GM23338 (cell line): ENCODE results near the gene TRMT44. TPM values are rescaled to one million over a fixed set of nuclear protein-coding genes. Genes with fewer than 3 reads are reported as not detected.

Experiments used
- ATAC-seq: fragments of 200-7000 bp; cut with Tn5 transposase; 3 replicates; pipeline ENCODE4 v1.9.1; 2020
- DNase-seq: peaks from one replicate; pipeline ENCODE4 v3.0.0-alpha.2; 2015; ENCODE audit warnings: low spot score
- H2AFZ ChIP-seq: fragments of 200-600 bp; sonication (generic); 2 replicates; pipeline ENCODE4 v1.8.0; 2016; ENCODE audit warnings: antibody characterized with exemption, mild to moderate bottlenecking, moderate library complexity
- H3F3A ChIP-seq: fragments of 200-600 bp; sonication (generic); replicated peaks from 2 replicates; pipeline ENCODE4 v1.8.0; 2017; ENCODE audit warnings: antibody characterized with exemption, mixed run types, low read depth
- H3K27ac ChIP-seq: fragments of 200-600 bp; sonication (generic); 2 replicates; pipeline ENCODE4 v1.6.1; 2016; ENCODE audit warnings: low read depth
- H3K27me3 ChIP-seq: fragments of 200-600 bp; sonication (generic); 2 replicates; pipeline ENCODE4 v1.8.0; 2016; ENCODE audit warnings: mild to moderate bottlenecking, mixed run types, moderate library complexity; ENCODE audit not compliant: insufficient read depth
- H3K36me3 ChIP-seq: fragments of 200-600 bp; sonication (generic); 2 replicates; pipeline ENCODE4 v1.8.0; 2016; ENCODE audit warnings: mild to moderate bottlenecking; ENCODE audit not compliant: insufficient read depth
- H3K4me1 ChIP-seq: fragments of 200-600 bp; sonication (generic); 2 replicates; pipeline ENCODE4 v1.8.0; 2016; ENCODE audit warnings: mild to moderate bottlenecking, moderate library complexity; ENCODE audit not compliant: insufficient read depth
- H3K4me2 ChIP-seq: fragments of 200-600 bp; sonication (generic); 2 replicates; pipeline ENCODE4 v1.7.1; 2017; ENCODE audit warnings: mixed run types
- H3K4me3 ChIP-seq: fragments of 200-600 bp; sonication (generic); 2 replicates; pipeline ENCODE4 v1.6.1; 2016; ENCODE audit warnings: mixed run types
- H3K79me2 ChIP-seq: fragments of 200-600 bp; sonication (generic); replicated peaks from 2 replicates; pipeline ENCODE4 v1.8.0; 2017; ENCODE audit warnings: mild to moderate bottlenecking; ENCODE audit not compliant: insufficient read depth
- H3K9me2 ChIP-seq: fragments of 200-600 bp; sonication (generic); 2 replicates; pipeline ENCODE4 v1.8.0; 2017; ENCODE audit not compliant: insufficient read depth
- H4K20me1 ChIP-seq: fragments of 200-600 bp; sonication (generic); replicated peaks from 2 replicates; pipeline ENCODE4 v1.8.0; 2017; ENCODE audit warnings: mild to moderate bottlenecking; ENCODE audit not compliant: insufficient read depth
- H3K27ac Mint-ChIP-seq: 2 replicates; pipeline ENCODE4 v1.8.0; 2020; ENCODE audit warnings: inconsistent platforms, mild to moderate bottlenecking, moderate library complexity, mixed read lengths
- H3K27me3 Mint-ChIP-seq: 3 replicates; pipeline ENCODE4 v1.8.0; 2022; ENCODE audit warnings: low read depth, mild to moderate bottlenecking, moderate library complexity, mixed read lengths, inconsistent platforms; ENCODE audit not compliant: insufficient read depth, poor library complexity
- H3K36me3 Mint-ChIP-seq: 3 replicates; pipeline ENCODE4 v1.8.0; 2021; ENCODE audit warnings: low read depth, mild to moderate bottlenecking, inconsistent platforms, moderate library complexity, mixed read lengths
- H3K4me1 Mint-ChIP-seq: 3 replicates; pipeline ENCODE4 v1.8.0; 2020; ENCODE audit warnings: mild to moderate bottlenecking, inconsistent platforms, mixed read lengths
- H3K4me3 Mint-ChIP-seq: 3 replicates; pipeline ENCODE4 v1.8.0; 2021; ENCODE audit warnings: moderate library complexity, mild to moderate bottlenecking, inconsistent platforms, mixed read lengths
- H3K9me3 Mint-ChIP-seq: 3 replicates; pipeline ENCODE4 v1.8.0; 2020; ENCODE audit warnings: moderate library complexity, mild to moderate bottlenecking, inconsistent platforms, mixed read lengths
- CREB1 ChIP-seq: fragments of 250-450 bp; sonication (Bioruptor Pico); IDR thresholded peaks from 2 replicates; pipeline ENCODE4 v1.5.0; 2020; ENCODE audit warnings: low read depth, mild to moderate bottlenecking, moderate library complexity
- NANOG ChIP-seq: IDR thresholded peaks from 2 replicates; pipeline ENCODE4 v1.6.1; 2016; ENCODE audit warnings: antibody characterized with exemption, borderline replicate concordance
- POLR2AphosphoS5 ChIP-seq: IDR thresholded peaks from 2 replicates; pipeline ENCODE4 v1.6.1; 2016; ENCODE audit warnings: antibody characterized with exemption, low read depth
- ZNF114 ChIP-seq: fragments of 250-450 bp; sonication (Bioruptor Pico); IDR thresholded peaks from 2 replicates; pipeline ENCODE4 v1.5.0; 2020; ENCODE audit warnings: mild to moderate bottlenecking, moderate library complexity
- polyA plus RNA-seq: library from polyadenylated mRNA; unstranded; fragments of >200 nt; fragmentation: Nextera tagmentation; extraction: Ambion mirVana; gene quantifications from 2 replicates; pipeline ENCODE4 v1.2.1, GENCODE V29; 2016
- total RNA-seq: library from RNA; depleted of rRNA; stranded (reverse); fragments of >200 nt; shearing (Covaris generic); gene quantifications from 2 replicates; pipeline ENCODE4 v1.2.3, GENCODE V29; 2014
- TF ChIP-seq, protein P1 (sequence below), 2 experiments: fragments of 200-600 bp in 1 of 2; sonication (generic) in 1 of 2; conservative IDR thresholded peaks; 2 replicates each; pipeline versions ENCODE4 v1.5.1 to v1.6.1; 2016 to 2017; ENCODE audit warnings: antibody characterized with exemption in 2 of 2, low read depth in 2 of 2, mild to moderate bottlenecking in 2 of 2, moderate library complexity in 1 of 2
- TF ChIP-seq, protein P2 (sequence below): fragments of 250-450 bp; sonication (Bioruptor Pico); IDR thresholded peaks from 2 replicates; pipeline ENCODE4 v1.5.0; 2020; ENCODE audit warnings: mild to moderate bottlenecking, moderate library complexity
- TF ChIP-seq, protein P3 (sequence below): IDR thresholded peaks from one replicate; pipeline ENCODE4 v1.6.1; 2018; ENCODE audit warnings: antibody characterized with exemption; ENCODE audit not compliant: unreplicated experiment
- TF ChIP-seq, protein P4 (sequence below): IDR thresholded peaks from 2 replicates; pipeline ENCODE4 v1.6.1; 2016; ENCODE audit warnings: antibody characterized with exemption

Gene TRMT44
- total and polyA plus RNA-seq, 2 experiments from 2014 or later, result 10.3 to 49.8 TPM

DNA sequence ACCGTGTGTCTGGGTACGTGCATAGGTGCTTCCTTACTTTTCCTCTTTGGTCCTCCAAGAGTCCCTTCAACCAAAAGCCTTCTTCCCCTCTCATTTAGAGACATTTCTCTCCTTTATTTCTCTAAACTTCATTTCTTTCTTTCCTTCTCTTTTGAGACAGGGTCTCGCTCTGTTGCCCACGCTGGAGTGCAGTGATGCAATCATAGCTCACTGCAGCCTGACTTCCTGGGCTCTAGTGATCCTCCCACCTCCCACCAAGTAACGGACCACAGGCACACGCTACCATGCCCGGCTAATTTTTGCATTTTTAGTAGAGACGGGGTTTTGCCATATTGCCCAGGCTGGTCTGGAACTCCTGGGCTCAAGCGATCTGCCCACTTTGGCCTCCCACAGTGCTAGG is 42.2 kb upstream of the TRMT44 start (continued):
- TF ChIP-seq, protein P1, sequence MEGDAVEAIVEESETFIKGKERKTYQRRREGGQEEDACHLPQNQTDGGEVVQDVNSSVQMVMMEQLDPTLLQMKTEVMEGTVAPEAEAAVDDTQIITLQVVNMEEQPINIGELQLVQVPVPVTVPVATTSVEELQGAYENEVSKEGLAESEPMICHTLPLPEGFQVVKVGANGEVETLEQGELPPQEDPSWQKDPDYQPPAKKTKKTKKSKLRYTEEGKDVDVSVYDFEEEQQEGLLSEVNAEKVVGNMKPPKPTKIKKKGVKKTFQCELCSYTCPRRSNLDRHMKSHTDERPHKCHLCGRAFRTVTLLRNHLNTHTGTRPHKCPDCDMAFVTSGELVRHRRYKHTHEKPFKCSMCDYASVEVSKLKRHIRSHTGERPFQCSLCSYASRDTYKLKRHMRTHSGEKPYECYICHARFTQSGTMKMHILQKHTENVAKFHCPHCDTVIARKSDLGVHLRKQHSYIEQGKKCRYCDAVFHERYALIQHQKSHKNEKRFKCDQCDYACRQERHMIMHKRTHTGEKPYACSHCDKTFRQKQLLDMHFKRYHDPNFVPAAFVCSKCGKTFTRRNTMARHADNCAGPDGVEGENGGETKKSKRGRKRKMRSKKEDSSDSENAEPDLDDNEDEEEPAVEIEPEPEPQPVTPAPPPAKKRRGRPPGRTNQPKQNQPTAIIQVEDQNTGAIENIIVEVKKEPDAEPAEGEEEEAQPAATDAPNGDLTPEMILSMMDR (conservative IDR thresholded peaks at IDR 0.05; ENCODE audit: low read depth in 2 of 2), result no peak
- TF ChIP-seq CREB1 (CRISPR knock-in tag), result no peak
- TF ChIP-seq, protein P2, sequence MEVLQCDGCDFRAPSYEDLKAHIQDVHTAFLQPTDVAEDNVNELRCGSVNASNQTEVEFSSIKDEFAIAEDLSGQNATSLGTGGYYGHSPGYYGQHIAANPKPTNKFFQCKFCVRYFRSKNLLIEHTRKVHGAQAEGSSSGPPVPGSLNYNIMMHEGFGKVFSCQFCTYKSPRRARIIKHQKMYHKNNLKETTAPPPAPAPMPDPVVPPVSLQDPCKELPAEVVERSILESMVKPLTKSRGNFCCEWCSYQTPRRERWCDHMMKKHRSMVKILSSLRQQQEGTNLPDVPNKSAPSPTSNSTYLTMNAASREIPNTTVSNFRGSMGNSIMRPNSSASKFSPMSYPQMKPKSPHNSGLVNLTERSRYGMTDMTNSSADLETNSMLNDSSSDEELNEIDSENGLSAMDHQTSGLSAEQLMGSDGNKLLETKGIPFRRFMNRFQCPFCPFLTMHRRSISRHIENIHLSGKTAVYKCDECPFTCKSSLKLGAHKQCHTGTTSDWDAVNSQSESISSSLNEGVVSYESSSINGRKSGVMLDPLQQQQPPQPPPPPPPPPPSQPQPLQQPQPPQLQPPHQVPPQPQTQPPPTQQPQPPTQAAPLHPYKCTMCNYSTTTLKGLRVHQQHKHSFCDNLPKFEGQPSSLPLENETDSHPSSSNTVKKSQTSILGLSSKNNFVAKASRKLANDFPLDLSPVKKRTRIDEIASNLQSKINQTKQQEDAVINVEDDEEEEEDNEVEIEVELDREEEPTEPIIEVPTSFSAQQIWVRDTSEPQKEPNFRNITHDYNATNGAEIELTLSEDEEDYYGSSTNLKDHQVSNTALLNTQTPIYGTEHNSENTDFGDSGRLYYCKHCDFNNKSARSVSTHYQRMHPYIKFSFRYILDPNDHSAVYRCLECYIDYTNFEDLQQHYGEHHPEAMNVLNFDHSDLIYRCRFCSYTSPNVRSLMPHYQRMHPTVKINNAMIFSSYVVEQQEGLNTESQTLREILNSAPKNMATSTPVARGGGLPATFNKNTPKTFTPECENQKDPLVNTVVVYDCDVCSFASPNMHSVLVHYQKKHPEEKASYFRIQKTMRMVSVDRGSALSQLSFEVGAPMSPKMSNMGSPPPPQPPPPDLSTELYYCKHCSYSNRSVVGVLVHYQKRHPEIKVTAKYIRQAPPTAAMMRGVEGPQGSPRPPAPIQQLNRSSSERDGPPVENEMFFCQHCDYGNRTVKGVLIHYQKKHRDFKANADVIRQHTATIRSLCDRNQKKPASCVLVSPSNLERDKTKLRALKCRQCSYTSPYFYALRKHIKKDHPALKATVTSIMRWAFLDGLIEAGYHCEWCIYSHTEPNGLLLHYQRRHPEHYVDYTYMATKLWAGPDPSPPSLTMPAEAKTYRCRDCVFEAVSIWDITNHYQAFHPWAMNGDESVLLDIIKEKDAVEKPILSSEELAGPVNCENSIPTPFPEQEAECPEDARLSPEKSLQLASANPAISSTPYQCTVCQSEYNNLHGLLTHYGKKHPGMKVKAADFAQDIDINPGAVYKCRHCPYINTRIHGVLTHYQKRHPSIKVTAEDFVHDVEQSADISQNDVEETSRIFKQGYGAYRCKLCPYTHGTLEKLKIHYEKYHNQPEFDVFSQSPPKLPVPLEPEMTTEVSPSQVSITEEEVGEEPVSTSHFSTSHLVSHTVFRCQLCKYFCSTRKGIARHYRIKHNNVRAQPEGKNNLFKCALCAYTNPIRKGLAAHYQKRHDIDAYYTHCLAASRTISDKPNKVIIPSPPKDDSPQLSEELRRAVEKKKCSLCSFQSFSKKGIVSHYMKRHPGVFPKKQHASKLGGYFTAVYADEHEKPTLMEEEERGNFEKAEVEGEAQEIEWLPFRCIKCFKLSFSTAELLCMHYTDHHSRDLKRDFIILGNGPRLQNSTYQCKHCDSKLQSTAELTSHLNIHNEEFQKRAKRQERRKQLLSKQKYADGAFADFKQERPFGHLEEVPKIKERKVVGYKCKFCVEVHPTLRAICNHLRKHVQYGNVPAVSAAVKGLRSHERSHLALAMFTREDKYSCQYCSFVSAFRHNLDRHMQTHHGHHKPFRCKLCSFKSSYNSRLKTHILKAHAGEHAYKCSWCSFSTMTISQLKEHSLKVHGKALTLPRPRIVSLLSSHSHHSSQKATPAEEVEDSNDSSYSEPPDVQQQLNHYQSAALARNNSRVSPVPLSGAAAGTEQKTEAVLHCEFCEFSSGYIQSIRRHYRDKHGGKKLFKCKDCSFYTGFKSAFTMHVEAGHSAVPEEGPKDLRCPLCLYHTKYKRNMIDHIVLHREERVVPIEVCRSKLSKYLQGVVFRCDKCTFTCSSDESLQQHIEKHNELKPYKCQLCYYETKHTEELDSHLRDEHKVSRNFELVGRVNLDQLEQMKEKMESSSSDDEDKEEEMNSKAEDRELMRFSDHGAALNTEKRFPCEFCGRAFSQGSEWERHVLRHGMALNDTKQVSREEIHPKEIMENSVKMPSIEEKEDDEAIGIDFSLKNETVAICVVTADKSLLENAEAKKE, result no peak
- no peak for TF ChIP-seq NANOG

DNA sequence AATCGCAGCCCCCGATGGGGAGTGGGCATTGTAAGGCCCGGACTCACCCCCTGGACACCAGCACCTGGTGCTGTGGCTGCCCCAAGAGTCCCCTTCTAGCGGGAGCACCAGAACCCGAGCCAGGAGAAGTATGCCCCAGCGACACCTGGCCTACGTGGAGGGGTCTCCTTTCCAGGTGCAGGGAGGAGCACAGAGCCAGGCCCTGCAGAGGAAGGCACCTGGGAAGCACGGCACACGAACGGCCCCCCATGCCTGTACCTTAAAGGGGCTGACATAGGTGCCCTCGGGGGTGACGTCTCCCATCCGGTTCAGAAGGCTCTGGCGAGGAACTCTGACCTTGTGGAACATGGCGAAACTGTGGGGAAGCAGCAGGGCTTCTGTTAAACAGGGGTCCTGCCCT is 41.3 kb upstream of the TRMT44 start:
- Histone ChIP-seq H3K4me3 (no peak overlapping the region), H2AFZ (no peak overlapping the region), H3K9me2 (no peaks in the 10 kb centered on the region), H3K4me1 (peaks cover 9% of the 10 kb centered on the region; the same call in 1 of the 2 replicates), H3K27ac (no peak overlapping the region), H3K27me3 (no peaks in the 10 kb centered on the region), H3K36me3 (no peaks in the 10 kb centered on the region), H4K20me1 (no peaks in the 10 kb centered on the region), H3K79me2 (no peaks in the 10 kb centered on the region), H3K4me2 (no peak overlapping the region), H3F3A (no peaks in the 10 kb centered on the region)
- H3K4me3 Mint-ChIP-seq, result no peak overlapping the region
- no peak overlapping the region for H3K27ac Mint-ChIP-seq
- no peak for ATAC-seq
- H3K27me3 Mint-ChIP-seq, result peaks cover 18% of the 10 kb centered on the region
- DNase-seq, result no peak
- no peaks in the 10 kb centered on the region for H3K9me3 Mint-ChIP-seq
- H3K4me1 Mint-ChIP-seq, result peaks cover 21% of the 10 kb centered on the region
- peaks cover 12% of the 10 kb centered on the region; the same call in 2 of the 3 replicates for H3K36me3 Mint-ChIP-seq
- TF ChIP-seq, protein P1 (conservative IDR thresholded peaks at IDR 0.05; ENCODE audit: low read depth in 2 of 2), result no peak
- TF ChIP-seq, protein P3, sequence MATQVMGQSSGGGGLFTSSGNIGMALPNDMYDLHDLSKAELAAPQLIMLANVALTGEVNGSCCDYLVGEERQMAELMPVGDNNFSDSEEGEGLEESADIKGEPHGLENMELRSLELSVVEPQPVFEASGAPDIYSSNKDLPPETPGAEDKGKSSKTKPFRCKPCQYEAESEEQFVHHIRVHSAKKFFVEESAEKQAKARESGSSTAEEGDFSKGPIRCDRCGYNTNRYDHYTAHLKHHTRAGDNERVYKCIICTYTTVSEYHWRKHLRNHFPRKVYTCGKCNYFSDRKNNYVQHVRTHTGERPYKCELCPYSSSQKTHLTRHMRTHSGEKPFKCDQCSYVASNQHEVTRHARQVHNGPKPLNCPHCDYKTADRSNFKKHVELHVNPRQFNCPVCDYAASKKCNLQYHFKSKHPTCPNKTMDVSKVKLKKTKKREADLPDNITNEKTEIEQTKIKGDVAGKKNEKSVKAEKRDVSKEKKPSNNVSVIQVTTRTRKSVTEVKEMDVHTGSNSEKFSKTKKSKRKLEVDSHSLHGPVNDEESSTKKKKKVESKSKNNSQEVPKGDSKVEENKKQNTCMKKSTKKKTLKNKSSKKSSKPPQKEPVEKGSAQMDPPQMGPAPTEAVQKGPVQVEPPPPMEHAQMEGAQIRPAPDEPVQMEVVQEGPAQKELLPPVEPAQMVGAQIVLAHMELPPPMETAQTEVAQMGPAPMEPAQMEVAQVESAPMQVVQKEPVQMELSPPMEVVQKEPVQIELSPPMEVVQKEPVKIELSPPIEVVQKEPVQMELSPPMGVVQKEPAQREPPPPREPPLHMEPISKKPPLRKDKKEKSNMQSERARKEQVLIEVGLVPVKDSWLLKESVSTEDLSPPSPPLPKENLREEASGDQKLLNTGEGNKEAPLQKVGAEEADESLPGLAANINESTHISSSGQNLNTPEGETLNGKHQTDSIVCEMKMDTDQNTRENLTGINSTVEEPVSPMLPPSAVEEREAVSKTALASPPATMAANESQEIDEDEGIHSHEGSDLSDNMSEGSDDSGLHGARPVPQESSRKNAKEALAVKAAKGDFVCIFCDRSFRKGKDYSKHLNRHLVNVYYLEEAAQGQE, result no peak
- TF ChIP-seq CREB1 (CRISPR knock-in tag) (no peak), NANOG (no peak), POLR2AphosphoS5 (no peak), ZNF114 (CRISPR knock-in tag) (no peak)
- TF ChIP-seq, protein P4, sequence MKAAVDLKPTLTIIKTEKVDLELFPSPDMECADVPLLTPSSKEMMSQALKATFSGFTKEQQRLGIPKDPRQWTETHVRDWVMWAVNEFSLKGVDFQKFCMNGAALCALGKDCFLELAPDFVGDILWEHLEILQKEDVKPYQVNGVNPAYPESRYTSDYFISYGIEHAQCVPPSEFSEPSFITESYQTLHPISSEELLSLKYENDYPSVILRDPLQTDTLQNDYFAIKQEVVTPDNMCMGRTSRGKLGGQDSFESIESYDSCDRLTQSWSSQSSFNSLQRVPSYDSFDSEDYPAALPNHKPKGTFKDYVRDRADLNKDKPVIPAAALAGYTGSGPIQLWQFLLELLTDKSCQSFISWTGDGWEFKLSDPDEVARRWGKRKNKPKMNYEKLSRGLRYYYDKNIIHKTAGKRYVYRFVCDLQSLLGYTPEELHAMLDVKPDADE, result no peak
